ENCODE results near the gene MCF2L2. TPM values are rescaled to one million over a fixed set of nuclear protein-coding genes. Genes with fewer than 3 reads are reported as not detected.

MCF2L2 gene
- total and polyA plus RNA-seq, 9 of the 15 experiments (the other 6 are each of a cell fraction or from before 2014, with no cell fraction given): 0.56 to 4.2 (median 3.0) TPM

- ChIA-PET CTCF (ENCODE audit: low intra/inter-chr PET ratio) (no interaction called here), POLR2A (interaction anchor here (1.3 to 1.7 kb wide), 2 partner anchors 20 to 30 kb away, joined by 3 to 6 read pairs; no protein-coding TSS in a partner anchor)
- Histone ChIP-seq H3K9me1 (ENCODE audit: control insufficient read depth, insufficient read depth, low read length) (no peaks in the 10 kb centered on the region), H3K4me2 (ENCODE audit: insufficient read depth, low read length) (no peak overlapping the region), H3K36me3 (ENCODE audit: control insufficient read depth, insufficient read depth, low read length) (no peaks in the 10 kb centered on the region; the same call in 2 of the 3 replicates), H3K9me3 (replicated peaks; ENCODE audit: control insufficient read depth, insufficient read depth, low read depth, low read length) (no peaks in the 10 kb centered on the region), H4K20me1 (replicated peaks; ENCODE audit: control insufficient read depth, insufficient read depth, low read length) (no peaks in the 10 kb centered on the region), H3K27me3 (ENCODE audit: control insufficient read depth in 2 of 2, insufficient read depth in 2 of 2, low read length in 2 of 2) (no peaks in the 10 kb centered on the region), H3K79me2 (ENCODE audit: control insufficient read depth, insufficient read depth, low read length) (peaks cover 1% of the 10 kb centered on the region; the same call in 1 of the 3 replicates), H3K9ac (ENCODE audit: insufficient read depth in 1 of 2, low read depth in 2 of 2, low read length in 2 of 2) (no peak overlapping the region), H3K27ac (ENCODE audit: extremely low read depth, low read depth, low read length) (peak overlapping the region; percentile 6; the same call in 1 of the 3 replicates), H3K4me1 (replicated peaks in 1 of 2; ENCODE audit: control insufficient read depth in 2 of 2, insufficient read depth in 2 of 2, low read length in 2 of 2) (peaks cover 0 to 18% of the 10 kb centered on the region in 2 experiments; a peak in 4 of 5 replicates), H3K4me3 (no peak overlapping the region), H2AFZ (ENCODE audit: low read depth, low read length) (no peak overlapping the region; the same call in 1 of the 2 replicates)
- no peak for DNase-seq (ENCODE audit: extremely low read depth in 1 of 4, low spot score in 3 of 4)
- intact Hi-C loops (cut with micrococcal nuclease): no loop called here
- no peak for ATAC-seq
- 44% methylated on average over 1 of the region's 1 CpG for WGBS (ENCODE audit: insufficient coverage, low coverage, missing lambda C conversion rate)
- in situ Hi-C loops (cut with MboI): no loop called here
- no peak for TF ChIP-seq ZNF197 (CRISPR knock-in tag; IDR thresholded peaks at IDR 0.05; ENCODE audit: low read depth)
- TF ChIP-seq, protein P1, sequence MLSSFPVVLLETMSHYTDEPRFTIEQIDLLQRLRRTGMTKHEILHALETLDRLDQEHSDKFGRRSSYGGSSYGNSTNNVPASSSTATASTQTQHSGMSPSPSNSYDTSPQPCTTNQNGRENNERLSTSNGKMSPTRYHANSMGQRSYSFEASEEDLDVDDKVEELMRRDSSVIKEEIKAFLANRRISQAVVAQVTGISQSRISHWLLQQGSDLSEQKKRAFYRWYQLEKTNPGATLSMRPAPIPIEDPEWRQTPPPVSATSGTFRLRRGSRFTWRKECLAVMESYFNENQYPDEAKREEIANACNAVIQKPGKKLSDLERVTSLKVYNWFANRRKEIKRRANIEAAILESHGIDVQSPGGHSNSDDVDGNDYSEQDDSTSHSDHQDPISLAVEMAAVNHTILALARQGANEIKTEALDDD (IDR thresholded peaks at IDR 0.05): peak; percentile 63; the same call in 1 of the 2 replicates
- TF ChIP-seq JUND (IDR thresholded peaks at IDR 0.05; ENCODE audit: borderline replicate concordance, low read depth, low read length): no peak
- no peak for TF ChIP-seq JUND (tag; IDR thresholded peaks at IDR 0.05; ENCODE audit: borderline replicate concordance, low read depth, low read length)
- FAIRE-seq: no peak
- no TSS peak for BruUV-seq (replicated peaks)
These were observed 143.1 kb downstream of the MCF2L2 start for GRCh38 chr3:183285318-183285717.

- peak; percentile 64 for TF ChIP-seq CBFA2T3 (IDR thresholded peaks at IDR 0.05)
- TF ChIP-seq CBFA2T2 (conservative IDR thresholded peaks at IDR 0.05): no peak
- no peak overlapping the region for H3K27ac ChIP-seq (ENCODE audit: extremely low read depth, low read depth, low read length)
- no peaks in the 10 kb centered on the region; the same call in 2 of the 3 replicates for H3K36me3 ChIP-seq (ENCODE audit: control insufficient read depth, insufficient read depth, low read length)
- no peak overlapping the region for H3K4me2 ChIP-seq (ENCODE audit: insufficient read depth, low read length)
- no peaks in the 10 kb centered on the region for H3K9me3 ChIP-seq (replicated peaks; ENCODE audit: control insufficient read depth, insufficient read depth, low read depth, low read length)
- H3K4me1 ChIP-seq (replicated peaks in 1 of 2; ENCODE audit: control insufficient read depth in 2 of 2, insufficient read depth in 2 of 2, low read length in 2 of 2): peaks cover 0 to 18% of the 10 kb centered on the region in 2 experiments; a peak in 4 of 5 replicates
- ChIA-PET POLR2A (interaction anchor here (1.4 to 1.7 kb wide), 2 partner anchors 9 to 19 kb away, joined by 6 to 7 read pairs; no protein-coding TSS in a partner anchor), CTCF (ENCODE audit: low intra/inter-chr PET ratio) (no interaction called here)
- DNase-seq (ENCODE audit: extremely low read depth in 1 of 4, low spot score in 3 of 4) (no peak), ATAC-seq (no peak), FAIRE-seq (no peak)
- intact Hi-C loops (cut with micrococcal nuclease) (no loop called here), in situ Hi-C loops (cut with MboI) (no loop called here)
- 0 out of 3 replicates have a peak, but pooled peaks cover 1% of the 10 kb centered on the region for H3K79me2 ChIP-seq (ENCODE audit: control insufficient read depth, insufficient read depth, low read length)
- no peaks in the 10 kb centered on the region for H4K20me1 ChIP-seq (replicated peaks; ENCODE audit: control insufficient read depth, insufficient read depth, low read length)
- H3K9ac ChIP-seq (ENCODE audit: insufficient read depth in 1 of 2, low read depth in 2 of 2, low read length in 2 of 2): no peak overlapping the region
- H3K4me3 ChIP-seq: no peak overlapping the region
- no peaks in the 10 kb centered on the region for H3K27me3 ChIP-seq (ENCODE audit: control insufficient read depth in 2 of 2, insufficient read depth in 2 of 2, low read length in 2 of 2)
- WGBS (ENCODE audit: insufficient coverage, low coverage, missing lambda C conversion rate): 70% methylated on average over 2 of the region's 3 CpGs
- BruUV-seq (replicated peaks): no TSS peak
- no peak overlapping the region for H2AFZ ChIP-seq (ENCODE audit: low read depth, low read length)
- H3K9me1 ChIP-seq (ENCODE audit: control insufficient read depth, insufficient read depth, low read length): no peaks in the 10 kb centered on the region
These were observed 143.8 kb downstream of the MCF2L2 start for GRCh38 chr3:183284570-183284969.
